Astrocyte of the spinal cord (primary cell): ENCODE results near the gene BAG3.
"Not testable (repeated sequence)": the region's sequence is repeated elsewhere in the genome, so short reads cannot be mapped to it uniquely, and the experiment has no call there.

ENCODE experiments used
- DNase-seq: peaks from one replicate; pipeline ENCODE4 v3.0.0; 2011; ENCODE audit warnings: low read depth, low spot score
- H3K4me3 ChIP-seq: 2 replicates; pipeline ENCODE4 v1.5.1; 2011; ENCODE audit warnings: low read depth, mild to moderate bottlenecking, low read length, moderate library complexity
- CTCF ChIP-seq: IDR thresholded peaks from 2 replicates; pipeline ENCODE4 v1.5.1; 2012; ENCODE audit warnings: low read depth, mild to moderate bottlenecking, low read length, inconsistent platforms
- in situ Hi-C: cut with HindIII; loops from 2 replicates; pipeline ENCODE4 v1.10.0; 2017; ENCODE audit warnings: low sequenced_read_pairs

Gene BAG3

GRCh38 chr10:119655566-119656001 is 4.4 kb downstream of the BAG3 start:
- peak; percentile 86 for DNase-seq
- TF ChIP-seq CTCF: no peak
- in situ Hi-C loops: no loop called here
- peak overlapping the region; percentile 10 for H3K4me3 ChIP-seq

GRCh38 chr10:119656760-119657159 is 5.6 kb downstream of the BAG3 start:
- TF ChIP-seq CTCF: no peak
- no peak overlapping the region for H3K4me3 ChIP-seq
- DNase-seq: no peak
- in situ Hi-C loops: no loop called here

GRCh38 chr10:119657725-119658124 is 6.5 kb downstream of the BAG3 start:
- TF ChIP-seq CTCF: no peak
- DNase-seq: no peak
- no peak overlapping the region for H3K4me3 ChIP-seq
- in situ Hi-C loops: no loop called here

GRCh38 chr10:119658274-119658673 is 7.1 kb downstream of the BAG3 start:
- peak; percentile 91 for DNase-seq
- H3K4me3 ChIP-seq: no peak overlapping the region
- no peak for TF ChIP-seq CTCF
- in situ Hi-C loops: no loop called here

GRCh38 chr10:119659951-119660350 is 8.8 kb downstream of the BAG3 start:
- no peak for TF ChIP-seq CTCF
- H3K4me3 ChIP-seq: no peak overlapping the region
- no peak for DNase-seq
- in situ Hi-C loops: no loop called here

GRCh38 chr10:119662076-119662605 is 11.0 kb downstream of the BAG3 start:
- H3K4me3 ChIP-seq, in situ Hi-C loops, DNase-seq: not testable (repeated sequence)

- H3K4me3 ChIP-seq: no peak overlapping the region
- TF ChIP-seq CTCF: no peak
- no peak for DNase-seq
- in situ Hi-C loops: no loop called here
Observed at GRCh38 chr10:119663866-119664698, 12.9 kb downstream of the BAG3 start.
